ENCODE data around the gene DOCK3.

- TF ChIP-seq NFE2L1 (CRISPR knock-in tag; IDR thresholded peaks at IDR 0.05) (no peak), ZNF532 (CRISPR knock-in tag; IDR thresholded peaks at IDR 0.05; ENCODE audit: borderline replicate concordance) (no peak), ZNF121 (CRISPR knock-in tag; IDR thresholded peaks at IDR 0.05) (no peak), CTCF (IDR thresholded peaks at IDR 0.05) (no peak), MAX (CRISPR knock-in tag; IDR thresholded peaks at IDR 0.05) (no peak)
These were observed 722.7 kb downstream of the DOCK3 start for GRCh38 chr3:51397392-51397791.

Measured in WTC11 (cell line).